CD14-positive monocyte (primary cell): ENCODE data around the gene RHOF. TPM values are rescaled to one million over a fixed set of nuclear protein-coding genes. Genes with fewer than 3 reads are reported as not detected.
A peak's percentile ranks its signal among the peaks of the same experiment; 100 is the strongest.

Source experiments
- DNase-seq, 3 donors: peaks; one replicate each; pipeline ENCODE4 v3.0.0-alpha.2; 2011 to 2022
- H2AFZ ChIP-seq: 2 replicates; pipeline ENCODE4 v1.6.0; 2012; ENCODE audit warnings: mild to moderate bottlenecking, low read depth, low read length, inconsistent platforms; ENCODE audit not compliant: insufficient read depth, poor library complexity, severe bottlenecking
- H3K27ac ChIP-seq, 2 donors: 1 replicate in 1 of 2; 2 replicates in 1 of 2; pipeline ENCODE4 v1.5.1; 2012 to 2013; ENCODE audit warnings: low read length in 2 of 2, control low read depth in 1 of 2, inconsistent platforms in 1 of 2, low read depth in 1 of 2, mild to moderate bottlenecking in 1 of 2
- H3K27me3 ChIP-seq, 2 donors: one replicate each; pipeline versions ENCODE4 v1.6.0 to v1.6.1; 2011 to 2013; ENCODE audit warnings: low read length in 2 of 2; ENCODE audit not compliant: control insufficient read depth in 2 of 2, insufficient read depth in 2 of 2
- H3K36me3 ChIP-seq, 2 donors: replicated peaks in 1 of 2; 1 replicate in 1 of 2; 2 replicates in 1 of 2; pipeline versions ENCODE4 v1.5.1 to v1.6.1; 2012 to 2013; ENCODE audit warnings: low read length in 2 of 2, control low read depth in 1 of 2, inconsistent platforms in 1 of 2, mild to moderate bottlenecking in 1 of 2; ENCODE audit not compliant: insufficient read depth in 2 of 2, control insufficient read depth in 1 of 2
- H3K4me1 ChIP-seq, 2 donors: 1 replicate in 1 of 2; 2 replicates in 1 of 2; pipeline versions ENCODE4 v1.5.1 to v1.6.1; 2012 to 2013; ENCODE audit warnings: low read length in 2 of 2, control low read depth in 1 of 2, inconsistent platforms in 1 of 2, mild to moderate bottlenecking in 1 of 2, moderate library complexity in 1 of 2; ENCODE audit not compliant: insufficient read depth in 2 of 2, control insufficient read depth in 1 of 2
- H3K4me2 ChIP-seq: replicated peaks from 2 replicates; pipeline ENCODE3; 2012; ENCODE audit warnings: low read length, moderate library complexity, mild to moderate bottlenecking; ENCODE audit not compliant: poor library complexity, severe bottlenecking; ENCODE audit errors: extremely low read depth
- H3K4me3 ChIP-seq, 3 experiments: fragments of 200-600 bp in 1 of 3; sonication (generic) in 1 of 3; replicated peaks in 1 of 3; 1 replicate in 2 of 3; 2 replicates in 1 of 3; pipeline ENCODE4 v1.5.1; 2011 to 2013; ENCODE audit warnings: low read length in 3 of 3, mild to moderate bottlenecking in 3 of 3, control low read depth in 2 of 3, low read depth in 2 of 3, inconsistent platforms in 1 of 3, moderate library complexity in 1 of 3
- H3K79me2 ChIP-seq: 2 replicates; pipeline ENCODE4 v1.6.0; 2012; ENCODE audit warnings: mild to moderate bottlenecking, control low read depth, inconsistent platforms, low read length, moderate library complexity; ENCODE audit not compliant: insufficient read depth
- H3K9ac ChIP-seq: 2 replicates; pipeline ENCODE4 v1.6.0; 2017; ENCODE audit warnings: low read length, mild to moderate bottlenecking; ENCODE audit not compliant: insufficient read depth, poor library complexity, severe bottlenecking
- H3K9me3 ChIP-seq, 2 donors: replicated peaks in 1 of 2; 1 replicate in 1 of 2; 2 replicates in 1 of 2; pipeline versions ENCODE4 v1.5.1 to v1.6.1; 2012 to 2013; ENCODE audit warnings: low read length in 2 of 2, control low read depth in 1 of 2; ENCODE audit not compliant: control insufficient read depth in 1 of 2, insufficient read depth in 1 of 2
- H4K20me1 ChIP-seq: 2 replicates; pipeline ENCODE4 v1.6.0; 2012; ENCODE audit warnings: mild to moderate bottlenecking, low read length, control low read depth, moderate library complexity; ENCODE audit not compliant: insufficient read depth
- H3K27ac Mint-ChIP-seq, 7 donors: one replicate each; pipeline ENCODE4 v1.8.0; 2020; ENCODE audit warnings: mild to moderate bottlenecking in 7 of 7, mixed read lengths in 7 of 7, moderate library complexity in 6 of 7, inconsistent platforms in 2 of 7
- H3K27me3 Mint-ChIP-seq, 3 donors: one replicate each; pipeline ENCODE4 v1.8.0; 2021 to 2022; ENCODE audit warnings: low read depth in 3 of 3, mild to moderate bottlenecking in 3 of 3, mixed read lengths in 3 of 3, moderate library complexity in 3 of 3, inconsistent platforms in 1 of 3
- H3K36me3 Mint-ChIP-seq, 2 donors: one replicate each; pipeline ENCODE4 v1.8.0; 2020; ENCODE audit warnings: mixed read lengths in 2 of 2, inconsistent platforms in 1 of 2, mild to moderate bottlenecking in 1 of 2
- H3K4me1 Mint-ChIP-seq: one replicate; pipeline ENCODE4 v1.8.0; 2020; ENCODE audit warnings: mild to moderate bottlenecking, mixed read lengths
- H3K4me3 Mint-ChIP-seq, 2 donors: one replicate each; pipeline ENCODE4 v1.8.0; 2020; ENCODE audit warnings: mild to moderate bottlenecking in 2 of 2, mixed read lengths in 2 of 2, moderate library complexity in 1 of 2
- H3K9me3 Mint-ChIP-seq, 7 donors: one replicate each; pipeline ENCODE4 v1.8.0; 2020 to 2022; ENCODE audit warnings: mixed read lengths in 7 of 7, mild to moderate bottlenecking in 6 of 7, moderate library complexity in 6 of 7, inconsistent platforms in 2 of 7
- CTCF ChIP-seq: fragments of 200-600 bp; IDR thresholded peaks from one replicate; pipeline ENCODE4 v1.8.0; 2022; ENCODE audit warnings: antibody characterized with exemption, mild to moderate bottlenecking
- WGBS: methylation state at CpG from one replicate; pipeline ENCODE4 v1.1.5; 2013; ENCODE audit warnings: missing lambda C conversion rate; ENCODE audit not compliant: insufficient coverage; 5-methylcytosine and 5-hydroxymethylcytosine counted together
- intact Hi-C, 2 donors: fragments of 100-400 bp; cut with micrococcal nuclease; formaldehyde crosslinking; loops; one replicate each; pipeline versions ENCODE4 v1.15.0 to v1.15.1; 2023
- polyA plus RNA-seq, 3 donors: library from polyadenylated mRNA; depleted of rRNA in 1 of 3; unstranded in 2 of 3; stranded (reverse) in 1 of 3; fragments of 300-500 nt in 2 of 3; fragments of >200 nt in 1 of 3; fragmentation: Illumina TruSeq in 2 of 3; gene quantifications; 1 replicate in 2 of 3; 2 replicates in 1 of 3; pipeline ENCODE4 v1.2.3, GENCODE V29; 2012 to 2021

RHOF gene
- polyA plus RNA-seq, 3 donors: 7.1 to 25.9 (median 13.6) TPM

- DNase-seq: peak; percentile 84 to 90 (median 85)
- Mint-ChIP-seq H3K4me3 (peak overlapping the region; percentile 94 to 98), H3K4me1 (peaks cover 38% of the 10 kb centered on the region), H3K9me3 (peaks cover 0 to 1% (median 0%) of the 10 kb centered on the region in 7 donors), H3K27me3 (peaks cover 0 to 4% (median 3%) of the 10 kb centered on the region in 3 donors), H3K27ac (peak overlapping the region; percentile 99 to 100 (median 100)), H3K36me3 (peaks cover 12 to 26% of the 10 kb centered on the region in 2 donors)
- H3K27ac ChIP-seq: peak overlapping the region; percentile 93 to 95
- no peak for TF ChIP-seq CTCF
- peak overlapping the region; percentile 100 for H3K4me2 ChIP-seq
- no peaks in the 10 kb centered on the region for H3K27me3 ChIP-seq
- H3K36me3 ChIP-seq: peaks cover 15 to 28% of the 10 kb centered on the region in 2 donors
- H3K4me3 ChIP-seq: peak overlapping the region; percentile 86 to 100 (median 89)
- H2AFZ ChIP-seq: peak overlapping the region; percentile 85
- peaks cover 82% of the 10 kb centered on the region for H3K79me2 ChIP-seq
- peaks cover 56% of the 10 kb centered on the region for H4K20me1 ChIP-seq
- WGBS: under 1% methylated on average over 51 of the region's 65 CpGs
- peaks cover 36 to 61% of the 10 kb centered on the region in 2 donors for H3K4me1 ChIP-seq
- H3K9me3 ChIP-seq: no peaks in the 10 kb centered on the region
- intact Hi-C loops: loop anchor here in 1 of 2 donors (1.0 kb wide), 1 partner anchor 8 kb away; no protein-coding TSS in a partner anchor
- peak overlapping the region; percentile 95 for H3K9ac ChIP-seq
Measured at GRCh38 chr12:121802843-121803698, 9.6 kb upstream of the RHOF start.

- Histone ChIP-seq H3K4me1 (peaks cover 39 to 61% of the 10 kb centered on the region in 2 donors), H2AFZ (peak overlapping the region; percentile 85), H3K9ac (peak overlapping the region; percentile 95), H3K4me3 (peak overlapping the region; percentile 86 to 100 (median 89)), H3K27me3 (no peaks in the 10 kb centered on the region), H3K9me3 (no peaks in the 10 kb centered on the region), H3K36me3 (peaks cover 14 to 26% of the 10 kb centered on the region in 2 donors), H4K20me1 (peaks cover 56% of the 10 kb centered on the region), H3K27ac (peak overlapping the region; percentile 93 to 95), H3K79me2 (peaks cover 82% of the 10 kb centered on the region), H3K4me2 (peak overlapping the region; percentile 100)
- Mint-ChIP-seq H3K27ac (peak overlapping the region; percentile 99 to 100 (median 100)), H3K27me3 (peaks cover 0 to 4% (median 3%) of the 10 kb centered on the region in 3 donors), H3K4me1 (peaks cover 40% of the 10 kb centered on the region), H3K4me3 (peak overlapping the region; percentile 94 to 98), H3K9me3 (peaks cover 0 to 1% (median 0%) of the 10 kb centered on the region in 7 donors), H3K36me3 (peaks cover 15 to 25% of the 10 kb centered on the region in 2 donors)
- no peak for TF ChIP-seq CTCF
- intact Hi-C loops: no loop called here
- DNase-seq: no peak
- no CpG with 5 or more reads among the region's 1 CpG for WGBS
Measured at GRCh38 chr12:121802485-121802842, 9.0 kb upstream of the RHOF start.
